Astrocyte (in vitro differentiated cells and primary cell): Measurements from ENCODE around the gene EPHB1.

ENCODE experiments used
- EZH2 ChIP-seq: IDR thresholded peaks from 2 replicates; pipeline ENCODE4 v1.6.1; 2012; ENCODE audit warnings: mild to moderate bottlenecking, low read length, inconsistent platforms; ENCODE audit not compliant: insufficient read depth
- TF ChIP-seq, protein P1 (sequence below): IDR thresholded peaks from 2 replicates; pipeline ENCODE4 v1.5.1; 2011; ENCODE audit warnings: low read depth, mild to moderate bottlenecking, inconsistent platforms, low read length, moderate library complexity; ENCODE audit not compliant: insufficient read depth

GRCh38 chr3:135258916-135259315 lies 463.9 kb downstream of the EPHB1 start:
- TF ChIP-seq, protein P1, sequence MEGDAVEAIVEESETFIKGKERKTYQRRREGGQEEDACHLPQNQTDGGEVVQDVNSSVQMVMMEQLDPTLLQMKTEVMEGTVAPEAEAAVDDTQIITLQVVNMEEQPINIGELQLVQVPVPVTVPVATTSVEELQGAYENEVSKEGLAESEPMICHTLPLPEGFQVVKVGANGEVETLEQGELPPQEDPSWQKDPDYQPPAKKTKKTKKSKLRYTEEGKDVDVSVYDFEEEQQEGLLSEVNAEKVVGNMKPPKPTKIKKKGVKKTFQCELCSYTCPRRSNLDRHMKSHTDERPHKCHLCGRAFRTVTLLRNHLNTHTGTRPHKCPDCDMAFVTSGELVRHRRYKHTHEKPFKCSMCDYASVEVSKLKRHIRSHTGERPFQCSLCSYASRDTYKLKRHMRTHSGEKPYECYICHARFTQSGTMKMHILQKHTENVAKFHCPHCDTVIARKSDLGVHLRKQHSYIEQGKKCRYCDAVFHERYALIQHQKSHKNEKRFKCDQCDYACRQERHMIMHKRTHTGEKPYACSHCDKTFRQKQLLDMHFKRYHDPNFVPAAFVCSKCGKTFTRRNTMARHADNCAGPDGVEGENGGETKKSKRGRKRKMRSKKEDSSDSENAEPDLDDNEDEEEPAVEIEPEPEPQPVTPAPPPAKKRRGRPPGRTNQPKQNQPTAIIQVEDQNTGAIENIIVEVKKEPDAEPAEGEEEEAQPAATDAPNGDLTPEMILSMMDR = no peak
- TF ChIP-seq EZH2 = no peak
